Activated naive CD4-positive, alpha-beta T cell (primary cell): ENCODE data around the gene GPER1.
"Not testable (repeated sequence)": the region's sequence is repeated elsewhere in the genome, so short reads cannot be mapped to it uniquely, and the experiment has no call there.

Source experiments
- DNase-seq, 4 experiments: peaks; one replicate each; lab custom pipeline; 2025; lab: John Stamatoyannopoulos, UW

The GPER1 gene

DNA sequence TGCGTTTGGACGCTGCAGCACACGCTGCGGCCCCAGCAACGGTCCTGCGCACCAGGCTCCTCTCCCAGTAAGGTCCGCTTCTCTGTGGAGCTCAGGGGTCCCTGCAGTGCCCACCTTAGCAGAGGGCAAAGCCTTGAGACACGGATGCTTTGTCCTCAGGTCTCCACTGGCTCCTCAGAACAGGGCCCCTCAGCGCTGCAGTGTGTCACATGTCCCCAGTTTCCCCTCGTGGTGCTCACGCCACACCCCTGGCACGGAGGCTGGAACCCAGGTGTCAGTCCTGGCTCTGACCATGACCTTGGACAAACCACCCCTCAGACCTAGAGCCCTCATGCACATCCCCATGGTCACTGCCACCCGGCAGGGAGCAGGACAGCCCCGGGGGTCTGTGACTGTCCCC lies 19.9 kb upstream of the GPER1 start:
- DNase-seq, result no peak

- DNase-seq, result no peak
Observed at GRCh38 chr7:1068619-1069018, 19.3 kb upstream of the GPER1 start.

GRCh38 chr7:1070544-1071011 lies 17.3 kb upstream of the GPER1 start:
- no peak for DNase-seq

DNA sequence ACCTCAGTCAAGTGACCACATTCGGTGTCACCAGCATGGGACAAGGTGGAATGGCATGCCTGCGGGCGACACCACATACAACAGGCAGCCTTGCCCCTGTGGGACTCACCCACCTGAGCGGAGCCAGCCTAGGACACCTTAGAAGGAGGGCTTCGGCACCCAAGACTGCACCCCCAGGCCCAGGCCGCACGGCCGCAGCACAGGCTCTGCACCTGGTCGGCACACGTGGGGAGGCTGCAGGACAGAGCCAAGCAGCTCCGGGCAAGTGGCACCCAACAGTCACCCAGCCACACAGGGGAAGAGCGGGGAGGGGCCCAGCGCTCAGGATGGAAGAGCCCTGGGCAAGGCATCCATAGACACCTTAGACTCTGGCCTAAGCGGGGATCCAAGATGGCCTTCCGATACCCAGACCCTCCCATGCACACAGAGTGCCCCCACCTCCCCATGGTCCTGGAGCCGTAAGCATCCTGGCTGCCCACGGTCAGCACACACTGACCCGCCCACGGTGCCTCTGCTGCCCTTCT lies 16.1 kb upstream of the GPER1 start:
- DNase-seq, result no peak

DNA sequence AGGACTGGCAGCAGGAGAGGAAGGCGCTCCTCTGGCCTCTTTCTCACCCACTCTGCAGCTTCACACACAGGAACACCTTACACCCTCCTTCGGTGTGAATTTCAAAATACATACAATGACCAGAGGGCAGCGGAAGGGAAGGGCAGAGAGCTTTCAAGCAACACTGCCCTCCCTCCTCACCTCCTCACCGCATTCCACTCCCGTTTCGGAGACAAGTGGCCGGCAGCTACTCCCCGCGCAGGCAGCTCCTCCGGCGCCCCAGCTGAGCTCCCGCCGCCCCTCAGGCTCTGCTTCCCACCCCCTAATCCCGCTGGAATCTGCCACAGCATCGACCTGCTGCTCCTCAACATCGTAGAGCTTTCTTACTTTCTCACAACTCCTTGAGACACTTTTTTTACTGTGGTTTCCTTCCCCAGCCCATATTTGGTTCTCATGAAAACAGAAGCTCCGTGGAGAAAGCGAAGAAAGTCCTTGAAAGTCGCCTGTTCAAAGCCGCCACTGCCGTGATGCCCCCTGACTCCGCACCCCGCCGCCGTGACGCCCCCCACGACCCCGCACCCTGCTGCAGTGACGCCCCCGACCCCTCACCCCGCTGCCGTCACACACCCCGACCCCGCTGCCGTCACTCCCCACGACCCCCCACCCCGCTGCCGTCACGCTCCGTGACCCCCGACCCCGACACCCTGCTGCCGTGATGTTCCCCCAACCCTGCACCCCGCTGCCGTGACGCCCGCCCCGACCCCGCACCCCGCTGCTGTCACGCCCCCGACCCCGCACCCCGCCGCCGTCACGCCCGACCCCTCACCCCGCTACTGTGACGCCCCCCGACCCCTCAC lies 14.6 kb upstream of the GPER1 start:
- no peak for DNase-seq

GRCh38 chr7:1074018-1074417 lies 13.9 kb upstream of the GPER1 start:
- DNase-seq, result not testable (repeated sequence)

GRCh38 chr7:1074593-1075431 lies 13.1 kb upstream of the GPER1 start:
- DNase-seq, result no peak

GRCh38 chr7:1076184-1077072 lies 11.5 kb upstream of the GPER1 start:
- DNase-seq, result no peak

DNA sequence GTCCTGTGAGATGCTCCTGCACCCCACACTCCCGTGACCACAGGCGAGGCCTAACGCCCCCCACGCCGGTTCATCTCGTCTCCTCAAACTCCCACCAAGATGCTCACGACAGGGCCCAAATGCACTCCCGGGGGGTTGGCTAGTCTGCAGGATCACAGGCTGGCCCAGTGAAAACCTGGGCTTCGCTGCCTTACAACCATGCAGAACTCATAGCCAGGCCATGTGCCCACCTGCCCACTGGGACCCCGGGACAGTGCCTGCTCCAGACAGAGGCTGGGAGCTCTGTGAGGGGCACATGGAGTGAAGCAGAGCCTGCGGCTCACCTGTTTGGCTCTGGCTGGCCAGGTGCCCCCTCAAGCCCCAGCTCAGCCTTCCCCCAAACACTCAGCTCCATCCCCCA lies 9.4 kb upstream of the GPER1 start:
- no peak for DNase-seq

DNA sequence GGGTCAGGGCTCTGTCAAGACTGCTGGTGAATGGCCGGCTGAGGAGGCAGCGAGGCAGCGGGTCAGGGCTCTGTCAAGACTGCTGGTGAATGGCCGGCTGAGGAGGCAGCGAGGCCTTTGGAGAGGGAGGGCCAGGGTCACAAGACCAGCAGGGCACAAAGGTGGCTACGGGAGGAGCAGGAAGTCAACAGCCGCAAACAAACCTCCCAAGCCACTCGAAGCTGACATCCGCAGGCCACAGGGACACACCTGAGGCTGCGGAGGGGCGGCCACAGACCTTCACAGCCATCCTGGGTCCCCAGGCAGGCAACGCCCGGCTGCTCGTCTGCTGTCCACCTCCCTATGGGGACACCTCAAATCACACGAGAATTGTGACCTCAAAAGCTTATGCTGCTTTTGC lies 8.9 kb upstream of the GPER1 start:
- DNase-seq, result no peak

DNA sequence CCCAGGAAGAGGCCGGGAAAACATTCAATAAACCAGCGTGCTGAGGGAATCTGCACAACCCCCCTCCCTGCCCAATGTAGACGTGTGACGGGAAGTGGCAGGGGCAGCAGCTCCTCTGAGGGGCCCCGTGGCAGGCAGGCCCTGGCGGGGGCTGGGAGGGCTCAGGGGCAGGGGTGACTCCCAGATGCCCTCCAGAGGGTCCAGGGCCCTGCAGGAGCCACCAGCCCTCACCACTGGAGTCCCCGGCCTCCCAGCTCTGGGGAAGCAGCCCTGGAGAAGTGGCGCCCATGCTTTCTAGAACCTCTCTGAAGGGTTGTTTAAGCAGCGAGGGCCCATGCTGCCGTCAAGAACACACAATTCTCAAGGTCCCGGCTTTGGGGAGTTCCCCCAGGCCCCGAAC lies 8.4 kb upstream of the GPER1 start:
- DNase-seq, result no peak

GRCh38 chr7:1080252-1080920 lies 7.5 kb upstream of the GPER1 start:
- no peak for DNase-seq

DNA sequence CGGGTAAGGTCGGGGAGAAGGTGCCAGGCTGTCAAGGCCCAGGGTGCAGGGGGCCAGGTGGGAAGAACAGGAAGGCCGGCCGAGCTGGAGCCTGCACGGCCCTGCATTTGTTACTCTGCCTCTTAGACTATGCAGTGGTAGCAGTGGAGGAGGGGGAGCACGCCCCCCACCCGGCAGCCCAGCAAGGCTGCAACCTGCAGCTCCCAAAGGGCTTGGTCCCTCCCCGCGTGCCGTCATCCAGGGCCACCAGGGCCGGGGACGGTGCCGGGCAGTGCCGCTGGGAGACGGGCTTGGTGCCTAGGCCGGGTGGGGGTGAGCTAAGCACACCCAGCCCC lies 7.0 kb upstream of the GPER1 start:
- DNase-seq, result no peak

DNA sequence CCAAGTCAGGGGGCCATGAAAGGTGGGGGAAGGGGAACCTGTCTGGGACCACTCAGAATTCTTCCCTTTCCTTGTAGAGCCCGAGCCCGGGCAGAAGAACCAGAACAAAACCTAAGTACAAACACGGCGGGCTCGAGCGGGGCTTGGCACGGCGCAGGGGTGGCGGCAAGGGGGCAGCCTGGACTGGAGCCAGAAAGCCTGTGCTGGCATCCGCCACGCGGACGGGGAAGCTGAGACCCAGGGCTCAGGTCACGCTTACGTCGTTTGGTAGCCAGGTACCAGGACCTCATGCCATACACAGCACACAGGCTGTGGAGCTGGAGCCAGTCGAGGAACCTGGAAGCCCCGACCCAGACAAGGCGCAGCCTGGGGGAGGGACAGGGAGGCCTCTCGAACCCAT lies 6.6 kb upstream of the GPER1 start:
- DNase-seq, result no peak

DNA sequence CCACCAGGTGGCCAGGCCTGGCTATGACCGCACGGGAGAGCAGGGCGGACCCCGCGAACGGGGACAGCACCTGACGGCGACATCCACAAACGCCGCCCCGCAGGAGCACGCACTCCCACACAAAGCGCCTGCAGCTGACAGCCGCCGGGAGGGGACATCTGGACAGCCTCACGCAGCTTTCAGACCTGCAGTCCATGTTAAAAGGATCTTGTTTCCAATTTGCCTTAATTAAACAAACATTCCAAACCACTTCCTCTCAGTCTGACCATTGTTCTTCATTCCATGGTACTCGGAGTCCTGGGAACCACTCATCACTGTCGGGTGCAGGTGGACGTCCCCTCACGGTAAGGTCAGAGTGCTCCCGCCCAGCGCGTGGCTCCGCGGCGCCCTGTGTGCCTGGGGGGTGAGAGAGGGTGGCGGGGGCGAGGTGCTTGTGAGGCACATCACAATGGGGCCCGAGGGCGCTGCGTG lies 5.9 kb upstream of the GPER1 start:
- DNase-seq, result no peak

- no peak for DNase-seq
Observed at GRCh38 chr7:1083729-1084657, 3.9 kb upstream of the GPER1 start.

DNA sequence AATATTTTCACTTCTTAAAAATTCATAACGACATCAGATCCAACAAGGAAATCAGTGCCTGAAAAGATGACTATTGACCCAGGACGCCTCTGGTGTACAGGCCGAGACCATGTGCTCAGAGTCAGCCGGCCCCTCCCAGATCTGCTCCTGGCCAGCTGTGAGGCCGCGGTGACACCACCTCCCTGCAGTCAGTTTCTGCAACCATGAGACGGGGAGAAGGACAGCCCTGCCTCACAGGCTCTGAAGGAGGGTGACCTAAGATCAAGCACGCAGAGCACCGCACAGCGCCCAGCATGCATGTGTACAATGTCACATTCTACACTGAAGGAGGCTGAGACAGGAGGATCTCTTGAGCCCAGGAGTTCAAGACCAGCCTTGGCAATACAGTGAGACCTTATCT lies 2.6 kb upstream of the GPER1 start:
- DNase-seq, result no peak

- no peak for DNase-seq
Observed at GRCh38 chr7:1085910-1086421, 1.9 kb upstream of the GPER1 start.

DNA sequence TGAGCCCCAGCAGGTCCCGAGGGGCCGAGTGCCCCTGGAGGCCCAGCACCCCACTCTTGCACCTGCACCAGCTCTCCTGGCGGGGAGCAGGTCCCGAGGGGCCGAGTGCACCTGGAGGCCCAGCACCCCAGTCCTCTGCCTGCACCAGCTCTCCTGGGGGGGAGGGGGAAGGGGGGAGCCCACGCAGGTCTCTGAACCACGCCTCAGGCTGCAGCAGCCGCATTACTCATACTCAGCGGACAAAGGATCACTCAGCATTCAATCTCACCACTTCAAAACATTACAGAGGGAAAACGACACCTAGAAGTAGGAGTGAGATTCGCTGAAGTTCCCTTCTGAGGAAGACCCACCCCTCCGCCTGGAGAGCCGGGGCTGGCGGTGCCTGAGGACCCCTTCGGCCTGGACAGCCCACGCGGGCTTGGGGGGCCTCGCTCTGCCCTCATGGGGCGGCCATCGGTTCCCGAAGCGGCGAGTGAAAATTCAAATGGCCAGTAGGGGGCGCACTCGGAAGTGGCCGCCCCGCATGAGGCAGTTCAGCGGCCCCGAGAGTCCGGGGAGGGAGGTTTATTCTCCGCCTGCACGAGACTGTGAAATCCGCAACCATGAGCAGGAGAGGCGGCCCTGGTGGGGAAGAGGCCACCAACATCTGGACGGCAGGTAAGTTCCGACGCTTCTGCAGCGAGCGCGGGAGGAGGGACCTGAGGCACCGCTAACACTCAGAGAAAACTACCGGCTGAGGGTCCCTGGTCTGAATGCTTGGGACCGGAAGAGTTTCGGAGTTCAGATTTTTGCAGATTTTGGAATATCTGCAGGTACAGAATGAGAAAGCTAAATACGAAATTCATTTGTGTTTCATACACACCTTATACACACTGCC lies 1.1 kb upstream of the GPER1 start:
- DNase-seq, result peak; percentile 23 to 72 (median 60)
